GM12878 (cell line): Measurements from ENCODE around the gene ZBTB5. TPM values are rescaled to one million over a fixed set of nuclear protein-coding genes. Genes with fewer than 3 reads are reported as not detected.
A peak's percentile ranks its signal among the peaks of the same experiment; 100 is the strongest.

ENCODE experiments used
- ESRRA ChIP-seq: IDR thresholded peaks from 2 replicates; pipeline ENCODE4 v1.6.1; 2012; ENCODE audit warnings: mild to moderate bottlenecking, low read length, improper control_type of control experiment
- NR2C2 ChIP-seq: IDR thresholded peaks from 2 replicates; pipeline ENCODE4 v1.6.1; 2011; ENCODE audit warnings: borderline replicate concordance, low read depth; ENCODE audit not compliant: control insufficient read depth, insufficient read length
- REST ChIP-seq: IDR thresholded peaks from 2 replicates; pipeline ENCODE4 v1.6.1; 2012; ENCODE audit warnings: mild to moderate bottlenecking, low read depth, low read length
- SREBF1 ChIP-seq: IDR thresholded peaks from 2 replicates; pipeline ENCODE4 v1.6.1; 2012; ENCODE audit warnings: mild to moderate bottlenecking, low read length
- SUZ12 ChIP-seq: fragments of 200-600 bp; sonication (generic); IDR thresholded peaks from one replicate; pipeline ENCODE4 v1.6.1; 2018; ENCODE audit warnings: antibody characterized with exemption, mild to moderate bottlenecking; ENCODE audit not compliant: unreplicated experiment
- USF2 ChIP-seq: IDR thresholded peaks from 2 replicates; pipeline ENCODE4 v1.6.1; 2011; ENCODE audit warnings: low read depth, low read length, improper control_type of control experiment, borderline replicate concordance
- WRNIP1 ChIP-seq: IDR thresholded peaks from 2 replicates; pipeline ENCODE4 v1.6.1; 2011; ENCODE audit warnings: low read depth, low read length, improper control_type of control experiment, borderline replicate concordance
- ZSCAN29 ChIP-seq: fragments of 450-650 bp; IDR thresholded peaks from 2 replicates; pipeline ENCODE4 v1.6.1; 2017; ENCODE audit warnings: mild to moderate bottlenecking, moderate library complexity
- polyA plus RNA-seq, 11 experiments: library from polyadenylated mRNA; depleted of rRNA in 4 of 11; unstranded in 6 of 11; stranded (reverse) in 5 of 11; fragments of >200 nt; fragmentation: Nextera tagmentation in 4 of 11; fragmentation: Illumina TruSeq in 1 of 11; extraction: Ambion mirVana in 4 of 11; extraction: Trizol in 1 of 11; gene quantifications; 1 replicate in 1 of 11; 2 replicates in 10 of 11; pipeline versions ENCODE4 v1.2.1 to v1.2.3, GENCODE V29; 2011 to 2016; ENCODE audit warnings: inconsistent platforms in 2 of 11, missing spikeins in 2 of 11, low read depth in 1 of 11
- total RNA-seq, 4 experiments: library from RNA; depleted of rRNA in 3 of 4; stranded (reverse); fragments of >200 nt in 3 of 4; fragmentation: Illumina TruSeq in 1 of 4; extraction: Trizol in 1 of 4; gene quantifications; 2 replicates each; pipeline versions ENCODE4 v1.2.1 to v1.2.3, GENCODE V29; 2013 to 2021
- TF ChIP-seq, protein P1 (sequence below): fragments of 150-350 bp; IDR thresholded peaks from 2 replicates; pipeline ENCODE4 v1.6.1; 2016; ENCODE audit warnings: low read depth, low read length

ZBTB5 gene
- total and polyA plus RNA-seq, 10 of the 15 experiments (the other 5 are each of a cell fraction or from before 2014, with no cell fraction given), result 1.4 to 32.5 (median 12.1) TPM

DNA sequence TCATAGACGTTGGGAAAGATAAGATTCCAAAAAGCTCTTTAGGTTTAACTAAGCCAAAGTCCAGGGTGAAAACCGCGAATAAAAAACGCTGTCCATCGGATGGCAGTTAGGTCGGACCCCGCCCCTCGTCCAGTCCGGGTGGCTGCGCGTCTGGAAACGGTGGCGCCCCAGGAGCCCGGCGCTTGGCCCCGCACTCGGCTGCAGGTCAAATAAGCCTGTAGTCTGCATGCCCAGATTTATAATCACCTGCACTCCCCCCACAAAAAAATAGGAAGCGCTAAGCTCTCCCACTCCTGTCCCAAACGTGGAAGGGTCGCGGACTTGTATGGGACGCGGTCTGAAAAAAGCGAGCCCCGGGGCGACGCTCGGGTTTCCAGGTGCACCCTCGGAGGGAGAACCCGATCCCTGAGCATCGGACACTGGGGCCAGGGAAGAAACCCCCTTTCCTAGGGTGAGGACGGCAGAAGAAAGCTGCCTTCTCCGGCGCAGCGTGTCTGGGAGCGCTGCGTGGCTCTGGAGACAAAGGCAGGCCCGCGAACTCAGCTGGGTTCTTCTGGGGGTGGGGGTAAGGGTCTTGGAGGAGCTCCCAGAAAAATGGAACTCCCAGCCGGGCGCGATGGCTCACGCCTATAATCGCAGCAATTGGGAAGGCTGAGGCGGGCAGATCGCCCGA, 923 bp upstream of the ZBTB5 start (continued):
- TF ChIP-seq REST (0 out of 2 replicates have a peak, but pooled peaks have one; percentile 26), SREBF1 (0 out of 2 replicates have a peak, but pooled peaks have one; percentile 4), WRNIP1 (no peak), NR2C2 (no peak), SUZ12 (no peak), USF2 (no peak), ZSCAN29 (no peak), ESRRA (no peak)
- TF ChIP-seq, protein P1, sequence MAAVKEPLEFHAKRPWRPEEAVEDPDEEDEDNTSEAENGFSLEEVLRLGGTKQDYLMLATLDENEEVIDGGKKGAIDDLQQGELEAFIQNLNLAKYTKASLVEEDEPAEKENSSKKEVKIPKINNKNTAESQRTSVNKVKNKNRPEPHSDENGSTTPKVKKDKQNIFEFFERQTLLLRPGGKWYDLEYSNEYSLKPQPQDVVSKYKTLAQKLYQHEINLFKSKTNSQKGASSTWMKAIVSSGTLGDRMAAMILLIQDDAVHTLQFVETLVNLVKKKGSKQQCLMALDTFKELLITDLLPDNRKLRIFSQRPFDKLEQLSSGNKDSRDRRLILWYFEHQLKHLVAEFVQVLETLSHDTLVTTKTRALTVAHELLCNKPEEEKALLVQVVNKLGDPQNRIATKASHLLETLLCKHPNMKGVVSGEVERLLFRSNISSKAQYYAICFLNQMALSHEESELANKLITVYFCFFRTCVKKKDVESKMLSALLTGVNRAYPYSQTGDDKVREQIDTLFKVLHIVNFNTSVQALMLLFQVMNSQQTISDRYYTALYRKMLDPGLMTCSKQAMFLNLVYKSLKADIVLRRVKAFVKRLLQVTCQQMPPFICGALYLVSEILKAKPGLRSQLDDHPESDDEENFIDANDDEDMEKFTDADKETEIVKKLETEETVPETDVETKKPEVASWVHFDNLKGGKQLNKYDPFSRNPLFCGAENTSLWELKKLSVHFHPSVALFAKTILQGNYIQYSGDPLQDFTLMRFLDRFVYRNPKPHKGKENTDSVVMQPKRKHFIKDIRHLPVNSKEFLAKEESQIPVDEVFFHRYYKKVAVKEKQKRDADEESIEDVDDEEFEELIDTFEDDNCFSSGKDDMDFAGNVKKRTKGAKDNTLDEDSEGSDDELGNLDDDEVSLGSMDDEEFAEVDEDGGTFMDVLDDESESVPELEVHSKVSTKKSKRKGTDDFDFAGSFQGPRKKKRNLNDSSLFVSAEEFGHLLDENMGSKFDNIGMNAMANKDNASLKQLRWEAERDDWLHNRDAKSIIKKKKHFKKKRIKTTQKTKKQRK, result no peak
- TF ChIP-seq, all 136 proteins: peak for 16
